AG04450 (cell line): ENCODE data around the gene LRRIQ4. TPM values are rescaled to one million over a fixed set of nuclear protein-coding genes. Genes with fewer than 3 reads are reported as not detected.

Experiments
- CTCF ChIA-PET: fragments of 300-600, 350-600 bp; formaldehyde crosslinking; extraction: SDS; loops from one replicate; lab custom pipeline; 2022; ENCODE audit warnings: antibody characterized with exemption, inconsistent platforms; lab: Charles Lee
- POLR2A ChIA-PET: fragments of 350-600 bp; formaldehyde crosslinking; extraction: SDS; loops from one replicate; lab custom pipeline; 2021; ENCODE audit warnings: antibody characterized with exemption, inconsistent platforms; lab: Yijun Ruan, JAX
- DNase-seq: peaks from one replicate; pipeline ENCODE4 v3.0.0-alpha.2; 2011; ENCODE audit warnings: low read depth, low spot score
- H3K27ac ChIP-seq: one replicate; pipeline ENCODE4 v1.5.1; 2012; ENCODE audit warnings: low read depth, low read length, control low read depth
- H3K27me3 ChIP-seq: one replicate; pipeline ENCODE4 v1.6.0; 2012; ENCODE audit warnings: low read length; ENCODE audit not compliant: control insufficient read depth, insufficient read depth
- H3K4me3 ChIP-seq: 2 replicates; pipeline ENCODE4 v1.5.1; 2011; ENCODE audit warnings: mild to moderate bottlenecking, low read depth, low read length, control low read depth
- H3K9me3 ChIP-seq: 2 replicates; pipeline ENCODE4 v1.5.1; 2012; ENCODE audit warnings: low read length; ENCODE audit not compliant: control insufficient read depth, insufficient read depth
- CTCF ChIP-seq: IDR thresholded peaks from 2 replicates; pipeline ENCODE4 v1.5.1; 2011; ENCODE audit warnings: low read depth, low read length, control low read depth, inconsistent platforms
- polyA plus RNA-seq: library from polyadenylated mRNA; depleted of rRNA; stranded (reverse); fragments of >200 nt; gene quantifications from 2 replicates; pipeline ENCODE4 v1.2.3, GENCODE V29; 2011

LRRIQ4 gene
- polyA plus RNA-seq, 1 experiment, result not detected

GRCh38 chr3:169818316-169818715, 5.6 kb downstream of the LRRIQ4 start:
- ChIA-PET CTCF (no interaction called here), POLR2A (no interaction called here)
- no peaks in the 10 kb centered on the region for H3K27me3 ChIP-seq
- no peak overlapping the region for H3K4me3 ChIP-seq
- no peak for DNase-seq
- TF ChIP-seq CTCF, result no peak
- H3K9me3 ChIP-seq, result no peaks in the 10 kb centered on the region
- no peak overlapping the region for H3K27ac ChIP-seq

GRCh38 chr3:169822091-169822490, 9.4 kb downstream of the LRRIQ4 start:
- H3K4me3 ChIP-seq, result no peak overlapping the region
- H3K27ac ChIP-seq, result no peak overlapping the region
- no peaks in the 10 kb centered on the region for H3K27me3 ChIP-seq
- ChIA-PET CTCF (interaction anchor here (1.1 kb wide), 1 partner anchor 11 kb away, joined by 3 read pairs; no protein-coding TSS in a partner anchor), POLR2A (no interaction called here)
- H3K9me3 ChIP-seq, result no peaks in the 10 kb centered on the region
- no peak for DNase-seq
- TF ChIP-seq CTCF, result no peak

GRCh38 chr3:169822540-169822939, 9.9 kb downstream of the LRRIQ4 start:
- POLR2A ChIA-PET, result no interaction called here
- CTCF ChIA-PET, result interaction anchor here (1.1 kb wide), 1 partner anchor 11 kb away, joined by 3 read pairs; no protein-coding TSS in a partner anchor

GRCh38 chr3:169822983-169823382, 10.3 kb downstream of the LRRIQ4 start:
- Histone ChIP-seq H3K4me3 (no peak overlapping the region), H3K27me3 (no peaks in the 10 kb centered on the region), H3K27ac (no peak overlapping the region), H3K9me3 (no peaks in the 10 kb centered on the region)
- ChIA-PET POLR2A (no interaction called here), CTCF (interaction anchor here (0.7 kb wide), 1 partner anchor 987 kb away, joined by 3 read pairs; no protein-coding TSS in a partner anchor)
- TF ChIP-seq CTCF, result no peak
- no peak for DNase-seq

More at GRCh38 chr3:169822540-169822939, 9.9 kb downstream of the LRRIQ4 start:
- H3K9me3 ChIP-seq, result no peaks in the 10 kb centered on the region
- no peak overlapping the region for H3K4me3 ChIP-seq
- H3K27ac ChIP-seq, result no peak overlapping the region
- no peak for TF ChIP-seq CTCF
- no peaks in the 10 kb centered on the region for H3K27me3 ChIP-seq
- DNase-seq, result no peak

GRCh38 chr3:169825316-169825715, 12.6 kb downstream of the LRRIQ4 start:
- Histone ChIP-seq H3K9me3 (no peaks in the 10 kb centered on the region), H3K27ac (no peak overlapping the region), H3K4me3 (no peak overlapping the region), H3K27me3 (no peaks in the 10 kb centered on the region)
- DNase-seq, result no peak
- CTCF ChIA-PET, result interaction anchor here (0.6 to 0.9 kb wide), 2 partner anchors 62 to 1642 kb away, joined by 3 read pairs; no protein-coding TSS in a partner anchor
- POLR2A ChIA-PET, result no interaction called here
- no peak for TF ChIP-seq CTCF
